ENCODE results near the gene LETM1. TPM values are rescaled to one million over a fixed set of nuclear protein-coding genes. Genes with fewer than 3 reads are reported as not detected.
"Not testable (repeated sequence)": the region's sequence is repeated elsewhere in the genome, so short reads cannot be mapped to it uniquely, and the experiment has no call there.

LETM1 gene
- total RNA-seq, 1 donor from 2014 or later: 46.1 TPM

- no peak for TF ChIP-seq CTCF (IDR thresholded peaks at IDR 0.05; ENCODE audit: unreplicated experiment)
- H3K27ac Mint-ChIP-seq: no peak overlapping the region
- no peak overlapping the region for H3K4me3 Mint-ChIP-seq (ENCODE audit: low read depth)
- H3K9me3 Mint-ChIP-seq (ENCODE audit: low read depth): no peaks in the 10 kb centered on the region
- no peak for DNase-seq (ENCODE audit: low spot score, unreplicated experiment)
- no peaks in the 10 kb centered on the region for H3K27me3 Mint-ChIP-seq
- peaks cover 1% of the 10 kb centered on the region for H3K36me3 Mint-ChIP-seq (ENCODE audit: insufficient read depth)
- peaks cover 10% of the 10 kb centered on the region for H3K4me1 Mint-ChIP-seq (ENCODE audit: low read depth)
Observed at GRCh38 chr4:1851575-1852410, 4.2 kb downstream of the LETM1 start.

GRCh38 chr4:1851160-1851559 lies 4.8 kb downstream of the LETM1 start:
- no peak for DNase-seq (ENCODE audit: low spot score, unreplicated experiment)
- Mint-ChIP-seq H3K27me3 (no peaks in the 10 kb centered on the region), H3K36me3 (ENCODE audit: insufficient read depth) (peaks cover 1% of the 10 kb centered on the region), H3K4me3 (ENCODE audit: low read depth) (no peak overlapping the region), H3K4me1 (ENCODE audit: low read depth) (peaks cover 9% of the 10 kb centered on the region), H3K27ac (no peak overlapping the region), H3K9me3 (ENCODE audit: low read depth) (no peaks in the 10 kb centered on the region)
- TF ChIP-seq CTCF (IDR thresholded peaks at IDR 0.05; ENCODE audit: unreplicated experiment): no peak

- Mint-ChIP-seq H3K27ac (no peak overlapping the region), H3K4me1 (ENCODE audit: low read depth) (peaks cover 9% of the 10 kb centered on the region), H3K9me3 (ENCODE audit: low read depth) (no peaks in the 10 kb centered on the region), H3K36me3 (ENCODE audit: insufficient read depth) (peaks cover 1% of the 10 kb centered on the region), H3K4me3 (ENCODE audit: low read depth) (no peak overlapping the region), H3K27me3 (no peaks in the 10 kb centered on the region)
- no peak for DNase-seq (ENCODE audit: low spot score, unreplicated experiment)
- no peak for TF ChIP-seq CTCF (IDR thresholded peaks at IDR 0.05; ENCODE audit: unreplicated experiment)
Observed at GRCh38 chr4:1850276-1850675, 5.7 kb downstream of the LETM1 start.

GRCh38 chr4:1846580-1846979 lies 9.4 kb downstream of the LETM1 start:
- H3K27me3 Mint-ChIP-seq: no peaks in the 10 kb centered on the region
- H3K36me3 Mint-ChIP-seq (ENCODE audit: insufficient read depth): peaks cover 1% of the 10 kb centered on the region
- H3K27ac Mint-ChIP-seq: no peak overlapping the region
- H3K4me1 Mint-ChIP-seq (ENCODE audit: low read depth): no peaks in the 10 kb centered on the region
- H3K4me3 Mint-ChIP-seq (ENCODE audit: low read depth): no peak overlapping the region
- TF ChIP-seq CTCF (IDR thresholded peaks at IDR 0.05; ENCODE audit: unreplicated experiment): no peak
- no peak for DNase-seq (ENCODE audit: low spot score, unreplicated experiment)
- H3K9me3 Mint-ChIP-seq (ENCODE audit: low read depth): no peaks in the 10 kb centered on the region

GRCh38 chr4:1844618-1845017 lies 11.3 kb downstream of the LETM1 start:
- not testable (repeated sequence) for H3K27ac Mint-ChIP-seq; DNase-seq (ENCODE audit: low spot score, unreplicated experiment); H3K9me3 Mint-ChIP-seq (ENCODE audit: low read depth); H3K36me3 Mint-ChIP-seq (ENCODE audit: insufficient read depth); H3K4me3 Mint-ChIP-seq (ENCODE audit: low read depth); H3K27me3 Mint-ChIP-seq; H3K4me1 Mint-ChIP-seq (ENCODE audit: low read depth)

GRCh38 chr4:1843852-1844251 lies 12.1 kb downstream of the LETM1 start:
- TF ChIP-seq CTCF (IDR thresholded peaks at IDR 0.05; ENCODE audit: unreplicated experiment): no peak
- Mint-ChIP-seq H3K27ac (no peak overlapping the region), H3K27me3 (no peaks in the 10 kb centered on the region), H3K9me3 (ENCODE audit: low read depth) (no peaks in the 10 kb centered on the region), H3K4me3 (ENCODE audit: low read depth) (no peak overlapping the region), H3K4me1 (ENCODE audit: low read depth) (no peaks in the 10 kb centered on the region), H3K36me3 (ENCODE audit: insufficient read depth) (peaks cover 8% of the 10 kb centered on the region)
- DNase-seq (ENCODE audit: low spot score, unreplicated experiment): no peak

All from progenitor cell of endocrine pancreas (in vitro differentiated cells).